Measurements from ENCODE around the gene RNF148. TPM values are rescaled to one million over a fixed set of nuclear protein-coding genes. Genes with fewer than 3 reads are reported as not detected.

Gene RNF148
- total RNA-seq: 1 to 10 TPM in 3 of 4 donors, under 1 TPM in 1; 0.95 to 9.1 (median 3.2) TPM

- no peaks in the 10 kb centered on the region for H3K27me3 ChIP-seq
- no peak within 1 kb of the TSS for H3K4me3 ChIP-seq
- no peak within 1 kb of the TSS for H3K27ac ChIP-seq
- no peak for DNase-seq
- no peaks in the 10 kb centered on the region for H3K4me1 ChIP-seq
- no peaks in the 10 kb centered on the region for H3K36me3 ChIP-seq
- TF ChIP-seq POLR2A (IDR thresholded peaks at IDR 0.05) (no peak), CTCF (IDR thresholded peaks at IDR 0.05) (no peak)
- H3K9me3 ChIP-seq: no peaks in the 10 kb centered on the region
These were observed at the start of gene RNF148 for GRCh38 chr7:122702872-122703510. RNF148 (minus strand) TSS chr7:122702922; CDS start chr7:122702750, 172 bp downstream.

GRCh38 chr7:122750389-122750788 lies 47.7 kb upstream of the RNF148 start:
- Histone ChIP-seq H3K9me3 (no peaks in the 10 kb centered on the region), H3K36me3 (no peaks in the 10 kb centered on the region), H3K27me3 (no peaks in the 10 kb centered on the region), H3K27ac (no peak overlapping the region), H3K4me3 (no peak overlapping the region), H3K4me1 (no peaks in the 10 kb centered on the region)
- DNase-seq: no peak
- TF ChIP-seq POLR2A (IDR thresholded peaks at IDR 0.05): no peak
- TF ChIP-seq CTCF (IDR thresholded peaks at IDR 0.05): no peak

GRCh38 chr7:122748195-122748594 lies 45.5 kb upstream of the RNF148 start:
- TF ChIP-seq CTCF (IDR thresholded peaks at IDR 0.05): no peak
- TF ChIP-seq POLR2A (IDR thresholded peaks at IDR 0.05): no peak
- no peak overlapping the region for H3K4me3 ChIP-seq
- H3K9me3 ChIP-seq: no peaks in the 10 kb centered on the region
- no peak overlapping the region for H3K27ac ChIP-seq
- DNase-seq: no peak
- no peaks in the 10 kb centered on the region for H3K4me1 ChIP-seq
- no peaks in the 10 kb centered on the region for H3K27me3 ChIP-seq
- no peaks in the 10 kb centered on the region for H3K36me3 ChIP-seq

- no peaks in the 10 kb centered on the region for H3K9me3 ChIP-seq
- no peaks in the 10 kb centered on the region for H3K36me3 ChIP-seq
- no peak for TF ChIP-seq POLR2A (IDR thresholded peaks at IDR 0.05)
- no peak for TF ChIP-seq CTCF (IDR thresholded peaks at IDR 0.05)
- H3K27me3 ChIP-seq: no peaks in the 10 kb centered on the region
- no peak for DNase-seq
- no peak overlapping the region for H3K27ac ChIP-seq
- no peaks in the 10 kb centered on the region for H3K4me1 ChIP-seq
- H3K4me3 ChIP-seq: no peak overlapping the region
These were observed 44.2 kb upstream of the RNF148 start for GRCh38 chr7:122746948-122747347.

- TF ChIP-seq CTCF (IDR thresholded peaks at IDR 0.05) (no peak), POLR2A (IDR thresholded peaks at IDR 0.05) (no peak)
- no peak overlapping the region for H3K27ac ChIP-seq
- no peak for DNase-seq
These were observed 40.5 kb upstream of the RNF148 start for GRCh38 chr7:122743211-122743610.

GRCh38 chr7:122738947-122739346 lies 36.2 kb upstream of the RNF148 start:
- Histone ChIP-seq H3K4me1 (no peaks in the 10 kb centered on the region), H3K9me3 (no peaks in the 10 kb centered on the region), H3K4me3 (no peak overlapping the region), H3K27me3 (no peaks in the 10 kb centered on the region), H3K36me3 (no peaks in the 10 kb centered on the region), H3K27ac (no peak overlapping the region)
- TF ChIP-seq POLR2A (IDR thresholded peaks at IDR 0.05) (no peak), CTCF (IDR thresholded peaks at IDR 0.05) (no peak)
- DNase-seq: no peak

More at GRCh38 chr7:122743211-122743610, 40.5 kb upstream of the RNF148 start:
- H3K9me3 ChIP-seq: no peaks in the 10 kb centered on the region
- H3K4me1 ChIP-seq: no peaks in the 10 kb centered on the region
- no peaks in the 10 kb centered on the region for H3K36me3 ChIP-seq
- no peak overlapping the region for H3K4me3 ChIP-seq
- no peaks in the 10 kb centered on the region for H3K27me3 ChIP-seq
